GM18499 (cell line): ENCODE data around the gene TSPOAP1.

Experiments used
- ATAC-seq: cut with Tn5 transposase; IDR thresholded peaks from one replicate; pipeline ENCODE4 v1.9.1; 2021; ENCODE audit warnings: moderate number of reproducible peaks; ENCODE audit not compliant: insufficient read depth, unreplicated experiment

Gene TSPOAP1

GRCh38 chr17:58267347-58268324, 61.0 kb downstream of the TSPOAP1 start:
- no peak for ATAC-seq

GRCh38 chr17:58265902-58266875, 62.4 kb downstream of the TSPOAP1 start:
- no peak for ATAC-seq

GRCh38 chr17:58265271-58265670, 63.3 kb downstream of the TSPOAP1 start:
- ATAC-seq: no peak

- ATAC-seq: no peak
Measured at GRCh38 chr17:58264407-58265103, 64.0 kb downstream of the TSPOAP1 start.

- no peak for ATAC-seq
Measured at GRCh38 chr17:58263773-58264172, 64.8 kb downstream of the TSPOAP1 start.

GRCh38 chr17:58262149-58262548, 66.4 kb downstream of the TSPOAP1 start:
- ATAC-seq: no peak

- no peak for ATAC-seq
Measured at GRCh38 chr17:58254803-58255202, 73.8 kb downstream of the TSPOAP1 start.

- ATAC-seq: no peak
Measured at GRCh38 chr17:58253082-58253481, 75.5 kb downstream of the TSPOAP1 start.

- no peak for ATAC-seq
Measured at GRCh38 chr17:58252141-58252540, 76.5 kb downstream of the TSPOAP1 start.
